ENCODE results near the gene SLC30A5. TPM values are rescaled to one million over a fixed set of nuclear protein-coding genes. Genes with fewer than 3 reads are reported as not detected.
"Not testable (repeated sequence)": the region's sequence is repeated elsewhere in the genome, so short reads cannot be mapped to it uniquely, and the experiment has no call there.

Gene SLC30A5
- total RNA-seq, 2 donors from 2014 or later: 39.7 to 56.6 TPM

DNA sequence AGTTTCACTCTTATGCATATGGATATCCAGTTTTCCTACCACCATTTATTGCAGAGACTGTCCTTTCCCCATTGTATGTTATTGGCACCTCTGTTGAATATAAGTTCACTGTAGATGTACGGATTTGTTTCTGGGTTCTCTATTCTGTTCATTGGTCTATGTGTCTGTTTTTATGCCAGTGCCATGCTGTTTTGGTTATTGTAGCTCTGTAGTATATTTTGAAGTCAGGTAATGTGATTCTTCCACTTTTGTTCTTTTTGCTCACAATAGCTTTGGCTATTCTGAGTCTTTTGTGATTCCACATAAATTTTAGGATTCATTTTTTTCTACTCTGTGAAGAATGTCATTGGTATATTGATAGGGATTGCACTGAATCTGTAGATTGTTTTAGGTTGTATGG, 47.0 kb downstream of the SLC30A5 start:
- TF ChIP-seq CTCF (IDR thresholded peaks at IDR 0.05): no peak
- Histone ChIP-seq H3K4me3 (no peak overlapping the region), H3K27ac (no peak overlapping the region)

DNA sequence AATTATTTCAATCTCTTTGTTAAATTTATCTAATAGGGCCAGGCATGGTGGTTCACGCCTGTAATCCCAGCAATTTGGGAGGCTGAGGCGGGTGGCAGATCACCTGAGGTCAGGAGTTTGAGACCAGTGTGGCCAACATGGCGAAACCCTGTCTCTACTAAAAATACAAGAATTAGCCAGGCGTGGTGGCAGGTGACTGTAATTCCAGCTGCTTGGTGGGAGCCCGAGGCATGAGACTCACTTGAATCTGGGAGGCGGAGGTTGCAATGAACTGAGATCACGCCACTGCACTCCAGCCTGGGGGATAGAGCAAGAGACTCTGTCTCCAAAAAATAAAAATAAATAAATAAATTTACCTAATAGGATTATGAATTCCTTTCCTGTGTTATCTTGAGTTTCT, 54.8 kb downstream of the SLC30A5 start:
- not testable (repeated sequence) for H3K4me3 ChIP-seq; H3K4me1 ChIP-seq; DNase-seq (ENCODE audit: low spot score); H3K27ac ChIP-seq; H3K9me3 ChIP-seq; H3K36me3 ChIP-seq; H3K27me3 ChIP-seq

More for the DNA sequence above, 47.0 kb downstream of the SLC30A5 start:
- Histone ChIP-seq H3K36me3 (no peaks in the 10 kb centered on the region), H3K4me1 (no peaks in the 10 kb centered on the region), H3K27me3 (no peaks in the 10 kb centered on the region), H3K9me3 (peaks cover 0 to 8% of the 10 kb centered on the region in 2 donors)
- DNase-seq (ENCODE audit: low spot score): no peak

DNA sequence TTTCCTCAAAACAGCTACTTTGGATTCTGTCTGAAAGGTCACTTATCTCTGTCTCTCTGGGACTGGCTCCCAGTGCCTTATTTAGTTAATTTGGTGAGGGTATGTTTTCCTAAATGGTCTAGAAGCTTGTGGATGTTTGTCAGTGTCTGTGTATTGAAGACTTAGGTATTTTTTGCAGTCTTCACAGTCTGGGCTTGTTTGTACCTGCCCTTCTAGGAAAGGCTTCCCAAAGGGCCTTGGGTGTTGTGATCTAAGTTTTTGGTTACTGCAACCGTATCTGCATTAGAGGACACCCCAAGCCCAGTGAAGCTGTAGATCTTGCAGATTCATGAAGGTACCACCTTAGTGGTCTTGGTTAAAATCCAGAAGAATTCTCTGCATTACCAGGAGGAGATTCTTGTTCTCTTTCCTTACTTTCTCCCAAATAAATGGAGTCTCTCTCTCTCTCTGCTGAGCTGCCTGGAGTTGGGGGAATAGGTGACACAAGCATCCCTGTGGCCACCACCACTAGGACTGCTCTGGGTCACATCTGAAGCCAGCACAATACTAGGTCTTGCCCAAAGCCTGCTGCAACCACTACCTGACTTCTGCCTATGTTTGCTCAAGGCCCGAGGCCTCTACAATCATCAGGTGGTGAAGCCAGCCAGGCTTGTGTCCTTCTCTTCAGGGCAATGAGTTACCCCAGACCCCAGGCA, 55.3 kb downstream of the SLC30A5 start:
- no peak for DNase-seq (ENCODE audit: low spot score)
- Histone ChIP-seq H3K27me3 (no peaks in the 10 kb centered on the region), H3K36me3 (no peaks in the 10 kb centered on the region), H3K4me1 (no peaks in the 10 kb centered on the region), H3K4me3 (no peak overlapping the region), H3K9me3 (no peaks in the 10 kb centered on the region), H3K27ac (no peak overlapping the region)
- TF ChIP-seq CTCF (IDR thresholded peaks at IDR 0.05): no peak

DNA sequence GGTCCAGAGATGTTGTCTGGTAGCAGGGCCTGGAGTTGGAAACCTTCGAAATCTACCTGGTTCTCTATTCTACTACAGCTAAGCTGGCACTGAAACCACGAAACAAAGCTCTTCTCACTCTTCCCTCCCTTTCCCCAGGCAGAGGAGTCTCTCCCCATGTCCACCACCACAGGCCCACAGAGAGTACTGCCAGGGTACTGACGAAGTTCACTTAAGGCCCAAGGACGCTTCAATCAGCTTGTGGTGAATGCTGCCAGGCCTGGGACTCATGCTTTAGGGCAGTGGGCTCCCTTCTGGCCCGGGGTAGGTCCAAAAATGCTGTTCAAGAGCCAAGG, 55.8 kb downstream of the SLC30A5 start:
- H3K36me3 ChIP-seq: no peaks in the 10 kb centered on the region
- TF ChIP-seq CTCF (IDR thresholded peaks at IDR 0.05): no peak
- H3K27me3 ChIP-seq: no peaks in the 10 kb centered on the region
- H3K4me1 ChIP-seq: no peaks in the 10 kb centered on the region
- no peak overlapping the region for H3K4me3 ChIP-seq
- no peak overlapping the region for H3K27ac ChIP-seq
- H3K9me3 ChIP-seq: no peaks in the 10 kb centered on the region
- no peak for DNase-seq (ENCODE audit: low spot score)

- Histone ChIP-seq H3K27ac (no peak overlapping the region), H3K36me3 (no peaks in the 10 kb centered on the region), H3K27me3 (no peaks in the 10 kb centered on the region), H3K4me1 (no peaks in the 10 kb centered on the region), H3K4me3 (no peak overlapping the region), H3K9me3 (no peaks in the 10 kb centered on the region)
- TF ChIP-seq CTCF (IDR thresholded peaks at IDR 0.05): no peak
- DNase-seq (ENCODE audit: low spot score): no peak
These were observed 58.9 kb downstream of the SLC30A5 start for GRCh38 chr5:69152731-69153130.

DNA sequence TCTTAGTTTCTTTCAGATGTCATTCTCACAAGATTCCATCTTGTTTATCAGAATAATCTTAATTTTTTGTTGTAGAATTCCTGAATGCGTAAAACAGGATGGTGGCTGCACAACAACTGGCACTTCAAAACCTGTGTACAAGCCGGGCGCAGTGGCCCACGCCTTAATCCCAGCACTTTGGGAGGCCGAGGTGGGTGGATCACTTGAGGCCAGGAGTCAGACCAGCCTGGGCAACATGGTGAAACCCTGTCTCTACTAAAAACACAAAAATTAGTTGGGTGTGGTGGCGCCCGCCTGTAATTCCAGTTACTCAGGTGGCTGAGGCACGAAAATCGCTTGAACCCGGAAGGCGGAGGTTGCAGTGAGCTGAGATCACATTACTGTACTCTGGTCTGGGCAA, 62.6 kb downstream of the SLC30A5 start:
- Histone ChIP-seq H3K4me3 (no peak overlapping the region), H3K36me3 (no peaks in the 10 kb centered on the region), H3K4me1 (no peaks in the 10 kb centered on the region), H3K27ac (no peak overlapping the region), H3K27me3 (no peaks in the 10 kb centered on the region), H3K9me3 (no peaks in the 10 kb centered on the region)
- TF ChIP-seq CTCF (IDR thresholded peaks at IDR 0.05): no peak
- no peak for DNase-seq (ENCODE audit: low spot score)
